IMR-90 (cell line): ENCODE data around the gene STIM1. TPM values are rescaled to one million over a fixed set of nuclear protein-coding genes. Genes with fewer than 3 reads are reported as not detected.

ENCODE experiments used
- ATAC-seq: fragments of 200-7000 bp; cut with Tn5 transposase; 2 replicates; pipeline ENCODE4 v1.9.1; 2020; ENCODE audit warnings: low read depth, mild to moderate bottlenecking, moderate library complexity
- BruUV-seq: library from RNA; stranded (reverse); fragments of 400-500 nt; replicated peaks from 2 replicates; lab custom pipeline; 2021; lab: Mats Ljungman, UMichigan
- CTCF ChIA-PET: fragments of 300-600 bp; formaldehyde crosslinking; extraction: SDS; loops from one replicate; lab custom pipeline; 2021; ENCODE audit warnings: antibody characterized with exemption; lab: Yijun Ruan, JAX
- POLR2A ChIA-PET: fragments of 300-600 bp; sonication (Branson Sonifier 250); formaldehyde crosslinking; loops from one replicate; lab custom pipeline; 2022; ENCODE audit warnings: antibody characterized with exemption; ENCODE audit not compliant: unreplicated experiment; lab: Charles Lee
- DNase-seq: peaks from one replicate; pipeline ENCODE4 v3.0.0; 2013
- H2AFZ ChIP-seq: replicated peaks from 2 replicates; pipeline ENCODE3; 2013; ENCODE audit warnings: low read length, mild to moderate bottlenecking; ENCODE audit not compliant: poor library complexity
- H2AK5ac ChIP-seq: 2 replicates; pipeline ENCODE4 v1.6.1; 2013; ENCODE audit warnings: low read depth, low read length, inconsistent platforms
- H2AK9ac ChIP-seq: replicated peaks from 2 replicates; pipeline ENCODE3; 2013; ENCODE audit warnings: mild to moderate bottlenecking, low read depth, low read length, moderate library complexity; ENCODE audit not compliant: poor library complexity
- H2BK120ac ChIP-seq: 2 replicates; pipeline ENCODE4 v1.6.1; 2013; ENCODE audit warnings: low read depth, low read length, inconsistent platforms
- H2BK15ac ChIP-seq: 3 replicates; pipeline ENCODE4 v1.6.1; 2013; ENCODE audit warnings: low read depth, low read length, inconsistent platforms
- H2BK20ac ChIP-seq: 2 replicates; pipeline ENCODE4 v1.6.1; 2013; ENCODE audit warnings: low read depth, mild to moderate bottlenecking, inconsistent platforms, low read length, moderate library complexity
- H2BK5ac ChIP-seq: 2 replicates; pipeline ENCODE4 v1.6.1; 2013; ENCODE audit warnings: mild to moderate bottlenecking, low read depth, low read length, inconsistent platforms; ENCODE audit not compliant: poor library complexity, severe bottlenecking
- H3K14ac ChIP-seq: replicated peaks from 2 replicates; pipeline ENCODE4 v1.6.1; 2013; ENCODE audit warnings: low read depth, low read length, inconsistent platforms
- H3K18ac ChIP-seq: 2 replicates; pipeline ENCODE4 v1.6.1; 2013; ENCODE audit warnings: low read depth, low read length, control low read depth
- H3K23ac ChIP-seq: 2 replicates; pipeline ENCODE4 v1.6.1; 2013; ENCODE audit warnings: low read depth, low read length, inconsistent platforms
- H3K27ac ChIP-seq: 2 replicates; pipeline ENCODE4 v1.5.1; 2013; ENCODE audit warnings: mild to moderate bottlenecking, control low read depth, low read length; ENCODE audit not compliant: insufficient read depth
- H3K27me3 ChIP-seq: 2 replicates; pipeline ENCODE4 v1.6.1; 2013; ENCODE audit warnings: low read length; ENCODE audit not compliant: control insufficient read depth, insufficient read depth
- H3K36me3 ChIP-seq: 2 replicates; pipeline ENCODE4 v1.6.1; 2013; ENCODE audit warnings: low read length, mixed read lengths; ENCODE audit not compliant: control insufficient read depth, insufficient read depth
- H3K4ac ChIP-seq: 2 replicates; pipeline ENCODE4 v1.6.1; 2013; ENCODE audit warnings: low read depth, low read length, inconsistent platforms
- H3K4me1 ChIP-seq: 2 replicates; pipeline ENCODE4 v1.6.1; 2013; ENCODE audit warnings: low read length, mixed read lengths; ENCODE audit not compliant: control insufficient read depth, insufficient read depth
- H3K4me2 ChIP-seq: 2 replicates; pipeline ENCODE4 v1.6.1; 2013; ENCODE audit warnings: low read depth, mild to moderate bottlenecking, control low read depth, low read length, moderate library complexity
- H3K4me3 ChIP-seq: 2 replicates; pipeline ENCODE4 v1.5.1; 2013; ENCODE audit warnings: low read depth, mild to moderate bottlenecking, control low read depth, low read length, moderate library complexity; ENCODE audit not compliant: insufficient read depth
- H3K56ac ChIP-seq: 2 replicates; pipeline ENCODE4 v1.6.1; 2013; ENCODE audit warnings: low read length, inconsistent platforms; ENCODE audit not compliant: insufficient read depth; ENCODE audit errors: extremely low read depth
- H3K79me1 ChIP-seq, 2 experiments: 2 replicates each; pipeline ENCODE4 v1.6.1; 2013; ENCODE audit warnings: low read length in 2 of 2, inconsistent platforms in 1 of 2, low read depth in 1 of 2
- H3K9ac ChIP-seq: 2 replicates; pipeline ENCODE4 v1.6.1; 2013; ENCODE audit warnings: low read depth, low read length, control low read depth
- H3K9me1 ChIP-seq: 2 replicates; pipeline ENCODE4 v1.6.1; 2013; ENCODE audit warnings: low read length, inconsistent platforms; ENCODE audit not compliant: insufficient read depth
- H3K9me3 ChIP-seq: 2 replicates; pipeline ENCODE4 v1.6.1; 2013; ENCODE audit warnings: low read length; ENCODE audit not compliant: control insufficient read depth, insufficient read depth
- H4K20me1 ChIP-seq: 2 replicates; pipeline ENCODE4 v1.6.1; 2013; ENCODE audit warnings: low read length, inconsistent platforms; ENCODE audit not compliant: insufficient read depth
- H4K5ac ChIP-seq: 2 replicates; pipeline ENCODE4 v1.6.1; 2013; ENCODE audit warnings: mild to moderate bottlenecking, low read depth, low read length, control low read depth
- H4K8ac ChIP-seq, 2 experiments: 2 replicates each; pipeline ENCODE4 v1.6.1; 2013; ENCODE audit warnings: low read depth in 2 of 2, low read length in 2 of 2, control low read depth in 1 of 2, inconsistent platforms in 1 of 2
- H4K91ac ChIP-seq: 2 replicates; pipeline ENCODE4 v1.6.1; 2013; ENCODE audit warnings: low read depth, low read length, inconsistent platforms; ENCODE audit not compliant: insufficient read depth
- BHLHE40 ChIP-seq: fragments of 150-350 bp; IDR thresholded peaks from 2 replicates; pipeline ENCODE4 v1.6.1; 2016; ENCODE audit warnings: mild to moderate bottlenecking, low read depth, low read length
- CEBPB ChIP-seq: IDR thresholded peaks from 2 replicates; pipeline ENCODE4 v1.6.1; 2012; ENCODE audit warnings: low read depth, low read length, improper control_type of control experiment
- CTCF ChIP-seq: conservative IDR thresholded peaks from 2 replicates; pipeline ENCODE4 v1.5.1; 2012; ENCODE audit warnings: mild to moderate bottlenecking, low read depth, low read length, improper control_type of control experiment
- FOS ChIP-seq: fragments of 150-350 bp; IDR thresholded peaks from 2 replicates; pipeline ENCODE4 v1.6.1; 2016; ENCODE audit warnings: low read depth, low read length
- MAZ ChIP-seq: IDR thresholded peaks from 2 replicates; pipeline ENCODE4 v1.6.1; 2012; ENCODE audit warnings: low read depth, mild to moderate bottlenecking, low read length, improper control_type of control experiment, moderate library complexity, borderline replicate concordance
- POLR2A ChIP-seq: IDR thresholded peaks from 2 replicates; pipeline ENCODE4 v1.6.1; 2012; ENCODE audit warnings: mild to moderate bottlenecking, low read depth, low read length
- USF2 ChIP-seq: fragments of 150-350 bp; IDR thresholded peaks from 2 replicates; pipeline ENCODE4 v1.6.1; 2017; ENCODE audit warnings: mild to moderate bottlenecking, antibody characterized with exemption, low read length, low read depth
- WGBS, 2 experiments: methylation state at CpG; one replicate each; pipeline versions ENCODE4 v1.1.5 to v1.1.7; 2013; ENCODE audit warnings: missing lambda C conversion rate in 2 of 2; ENCODE audit not compliant: insufficient read length in 1 of 2; ENCODE audit errors: extremely low coverage in 2 of 2; 5-methylcytosine and 5-hydroxymethylcytosine counted together
- dilution Hi-C: fragments of 300-500 bp; cut with HindIII; formaldehyde crosslinking; loops from one replicate; pipeline ENCODE4 v1.14.3; 2018; ENCODE audit warnings: low sequenced_read_pairs; ENCODE audit not compliant: unreplicated experiment
- in situ Hi-C: fragments of 300-500 bp; cut with MboI; formaldehyde crosslinking; loops from 3 replicates; pipeline ENCODE4 v1.14.3; 2019; ENCODE audit warnings: low sequenced_read_pairs, inconsistent platforms, mixed read lengths
- intact Hi-C: fragments of 100-400 bp; cut with micrococcal nuclease; formaldehyde crosslinking; loops from 2 replicates; pipeline ENCODE4 v1.10.0; 2022
- polyA plus RNA-seq, 3 experiments: library from polyadenylated mRNA; depleted of rRNA; stranded (reverse); fragments of >200 nt; gene quantifications; 2 replicates each; pipeline ENCODE4 v1.2.3, GENCODE V29; 2012; ENCODE audit warnings: low replicate concordance in 1 of 3
- total RNA-seq: library from RNA; depleted of rRNA; stranded (reverse); fragments of >200 nt; gene quantifications from 2 replicates; pipeline ENCODE4 v1.2.3, GENCODE V29; 2012

STIM1 gene
- total and polyA plus RNA-seq, 2 of the 4 experiments (the other 2 are of a cell fraction), result 17.9 to 23.0 TPM

GRCh38 chr11:3890014-3890413 is 34.5 kb downstream of the STIM1 start:
- 100% methylated on average over 1 of the region's 2 CpGs; no CpG with 5 or more reads in 1 of the 2 experiments for whole genome bisulfite sequencing, 2 experiments
- POLR2A ChIA-PET, result no interaction called here

More at GRCh38 chr11:3890014-3890413, 34.5 kb downstream of the STIM1 start:
- no TSS peak for BruUV-seq
- intact Hi-C loops, result no loop called here
- Histone ChIP-seq H2AK9ac (no peak overlapping the region), H3K23ac (no peak overlapping the region), H3K4me2 (no peak overlapping the region), H3K14ac (no peak overlapping the region), H2AK5ac (no peak overlapping the region), H2BK15ac (no peak overlapping the region), H2BK120ac (no peak overlapping the region), H2BK20ac (no peak overlapping the region), H4K8ac (no peak overlapping the region), H3K9me3 (no peaks in the 10 kb centered on the region), H3K4ac (no peak overlapping the region), H3K27me3 (no peaks in the 10 kb centered on the region), H3K56ac (no peak overlapping the region), H4K20me1 (no peaks in the 10 kb centered on the region; the same call in 1 of the 2 replicates), H3K9me1 (peaks cover 4% of the 10 kb centered on the region; the same call in 1 of the 2 replicates), H3K4me1 (peaks cover 8% of the 10 kb centered on the region), H3K79me1 (peaks cover 21 to 26% of the 10 kb centered on the region in 2 experiments), H4K91ac (no peak overlapping the region), H2BK5ac (no peak overlapping the region), H2AFZ (no peak overlapping the region), H3K36me3 (no peaks in the 10 kb centered on the region), H3K27ac (no peak overlapping the region), H3K4me3 (no peak overlapping the region), H3K9ac (no peak overlapping the region), H4K5ac (no peak overlapping the region), H3K18ac (no peak overlapping the region)
- in situ Hi-C loops, result no loop called here
- ATAC-seq, result no peak
- dilution Hi-C loops, result no loop called here
- TF ChIP-seq CTCF (no peak), FOS (no peak), POLR2A (no peak), USF2 (no peak), CEBPB (no peak), MAZ (no peak), BHLHE40 (no peak)
- no peak for DNase-seq
- CTCF ChIA-PET, result interaction anchor here (1.5 kb wide), 1 partner anchor 35 kb away, joined by 9 read pairs; the partner anchor contains the start of gene STIM1
